HG02885 (cell line): Measurements from ENCODE around the gene METRN.

ENCODE experiments used
- ATAC-seq: cut with Tn5 transposase; IDR thresholded peaks from one replicate; pipeline ENCODE4 v1.9.1; 2021; ENCODE audit warnings: mild to moderate bottlenecking; ENCODE audit not compliant: unreplicated experiment, poor library complexity

The METRN gene

DNA sequence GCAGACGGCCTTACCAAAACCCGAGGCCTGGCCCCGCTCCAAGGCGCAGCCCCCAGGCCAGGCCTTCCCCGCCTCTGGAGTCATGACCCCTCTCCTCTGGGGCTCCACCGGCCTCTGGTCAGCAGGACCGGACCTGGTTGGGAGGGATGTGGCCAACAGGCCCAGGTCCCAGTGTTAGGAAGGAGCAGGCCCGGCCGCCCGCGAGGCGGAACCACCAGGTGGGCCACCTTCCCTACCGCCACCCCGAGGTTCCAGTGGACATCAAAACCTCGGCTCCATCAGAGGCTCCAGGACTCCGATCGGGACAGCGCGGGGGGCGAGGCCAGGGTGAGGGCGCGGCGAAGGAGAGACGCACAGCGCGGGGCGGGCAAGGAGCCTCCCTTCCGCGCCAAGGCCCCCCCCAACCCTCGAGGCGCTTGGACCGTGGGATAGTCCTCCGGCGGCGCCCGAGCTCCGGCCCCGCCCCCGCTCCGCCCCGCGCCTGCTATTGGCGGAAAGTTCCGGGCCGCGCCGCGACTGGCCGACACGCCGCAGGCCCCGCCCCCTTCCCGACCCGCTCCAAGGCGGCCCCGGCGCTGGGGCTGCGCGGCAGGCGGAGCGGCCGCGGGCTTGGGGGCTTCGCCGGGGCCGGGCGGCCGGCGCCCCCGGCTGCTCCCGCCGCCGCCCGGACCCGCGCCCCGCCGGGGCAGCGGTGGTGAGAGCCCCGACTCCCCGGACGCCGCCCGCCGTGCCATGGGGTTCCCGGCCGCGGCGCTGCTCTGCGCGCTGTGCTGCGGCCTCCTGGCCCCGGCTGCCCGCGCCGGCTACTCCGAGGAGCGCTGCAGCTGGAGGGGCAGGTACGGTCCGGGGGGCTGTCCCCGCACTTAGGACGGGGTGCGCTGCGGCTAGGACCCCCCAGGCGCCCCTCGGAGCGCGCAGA is at the start of gene METRN:
Gene METRN (plus strand): TSS at position 561 of the 919 bp plus-strand sequence. CDS start 172 bp downstream, at position 733.
- peak; percentile 81 for ATAC-seq

GRCh38 chr16:666572-666971 is 48.3 kb upstream of the METRN start:
- ATAC-seq: no peak

- ATAC-seq: no peak
Observed at GRCh38 chr16:667113-667779, 47.7 kb upstream of the METRN start.

- peak; percentile 89 for ATAC-seq
Observed at GRCh38 chr16:667780-668518, 47.0 kb upstream of the METRN start, which contains the start of gene RHOT2. RHOT2 (plus strand) TSS chr16:668132; CDS start chr16:668200, 68 bp downstream.

- no peak for ATAC-seq
Observed at GRCh38 chr16:668519-669171, 46.3 kb upstream of the METRN start.

DNA sequence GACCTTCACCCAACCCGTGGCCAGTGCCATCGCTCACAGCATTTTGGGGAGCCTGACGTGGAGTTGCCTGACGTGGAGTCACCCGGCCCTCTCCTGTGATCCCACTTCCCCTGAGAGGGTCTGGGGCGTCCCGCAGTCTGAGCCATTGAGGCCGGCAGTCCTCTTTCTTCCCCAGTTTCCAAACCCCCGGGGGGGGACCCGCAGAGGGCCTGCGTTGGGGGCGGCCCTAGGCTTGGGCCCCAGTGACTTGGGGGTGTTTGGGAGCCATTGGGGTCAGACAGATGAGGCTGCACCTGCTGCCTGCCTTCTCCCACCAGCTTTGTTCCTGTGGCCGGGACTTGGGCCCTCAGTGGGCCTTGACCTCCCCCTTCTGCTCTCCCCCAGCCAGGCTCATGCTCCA is 45.3 kb upstream of the METRN start:
- no peak for ATAC-seq

GRCh38 chr16:670485-671352 is 44.2 kb upstream of the METRN start:
- ATAC-seq: no peak

DNA sequence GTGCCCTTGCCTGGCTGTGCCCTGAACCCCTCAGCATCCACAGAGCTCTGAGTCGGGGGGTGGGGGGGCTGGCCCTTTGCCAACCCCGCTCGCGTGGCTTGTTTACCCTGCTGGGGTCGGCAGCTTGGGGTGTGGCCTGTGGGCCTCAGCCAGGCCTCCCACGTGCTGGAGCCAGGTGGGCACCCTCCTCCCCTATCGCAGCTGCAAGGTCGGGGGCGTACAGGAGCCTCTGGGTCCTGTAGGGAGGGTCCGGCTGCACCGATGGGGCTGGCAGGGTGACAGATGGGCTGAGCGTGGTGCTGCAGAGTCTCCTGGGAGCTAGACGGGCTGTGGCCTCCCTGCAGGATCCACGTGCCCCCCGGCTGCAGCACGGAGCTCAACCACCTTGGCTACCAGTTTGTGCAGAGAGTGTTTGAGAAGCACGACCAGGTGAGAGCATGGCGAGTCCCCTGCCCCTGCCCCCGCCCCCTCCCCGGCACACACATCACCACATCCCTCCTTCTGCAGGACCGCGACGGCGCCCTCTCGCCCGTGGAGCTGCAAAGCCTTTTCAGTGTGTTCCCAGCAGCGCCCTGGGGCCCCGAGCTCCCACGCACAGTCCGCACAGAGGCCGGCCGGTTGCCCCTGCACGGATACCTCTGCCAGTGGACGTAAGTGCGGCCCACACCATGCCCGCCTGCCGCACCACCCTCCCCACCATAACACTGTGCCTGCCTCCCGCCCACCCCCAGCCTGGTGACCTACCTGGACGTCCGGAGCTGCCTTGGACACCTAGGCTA is 43.4 kb upstream of the METRN start:
- ATAC-seq: no peak

GRCh38 chr16:672371-672770 is 42.5 kb upstream of the METRN start:
- no peak for ATAC-seq

DNA sequence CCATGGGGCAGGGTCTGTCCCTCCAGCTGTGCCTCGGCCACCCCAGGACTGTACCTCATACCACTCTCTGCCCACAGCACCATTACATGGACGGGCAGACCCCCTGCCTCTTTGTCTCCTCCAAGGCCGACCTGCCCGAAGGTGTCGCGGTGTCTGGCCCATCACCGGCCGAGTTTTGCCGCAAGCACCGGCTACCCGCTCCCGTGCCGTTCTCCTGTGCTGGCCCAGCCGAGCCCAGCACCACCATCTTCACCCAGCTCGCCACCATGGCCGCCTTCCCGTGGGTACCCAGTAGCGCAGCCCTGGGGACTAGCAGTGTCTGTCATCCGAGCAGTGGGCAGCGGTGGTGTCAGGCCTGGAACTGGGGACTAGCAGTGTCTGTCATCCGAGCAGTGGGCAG is 42.1 kb upstream of the METRN start:
- no peak for ATAC-seq

DNA sequence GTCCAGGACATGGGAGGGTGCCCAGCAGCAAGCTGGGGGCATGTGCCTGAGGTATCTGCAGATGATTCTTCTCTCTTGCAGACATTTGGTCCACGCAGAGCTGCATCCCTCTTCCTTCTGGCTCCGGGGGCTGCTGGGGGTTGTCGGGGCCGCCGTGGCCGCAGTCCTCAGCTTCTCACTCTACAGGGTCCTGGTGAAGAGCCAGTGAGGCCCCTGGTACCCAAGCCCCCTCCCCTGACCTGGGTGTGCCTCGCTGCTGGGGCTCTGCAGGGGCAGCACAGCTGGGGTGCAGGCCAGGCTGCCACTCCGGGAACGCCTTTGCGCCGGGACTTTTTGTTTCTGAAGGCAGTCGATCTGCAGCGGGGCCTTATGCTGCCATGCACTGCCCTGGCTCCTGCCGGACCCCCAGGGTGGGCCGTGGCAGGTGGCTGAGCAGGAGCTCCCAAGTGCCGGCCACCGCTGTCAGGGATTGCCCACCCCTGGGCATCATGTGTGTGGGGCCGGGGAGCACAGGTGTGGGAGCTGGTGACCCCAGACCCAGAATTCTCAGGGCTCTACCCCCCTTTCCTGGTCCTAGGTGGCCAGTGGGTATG is 41.4 kb upstream of the METRN start:
- ATAC-seq: no peak

DNA sequence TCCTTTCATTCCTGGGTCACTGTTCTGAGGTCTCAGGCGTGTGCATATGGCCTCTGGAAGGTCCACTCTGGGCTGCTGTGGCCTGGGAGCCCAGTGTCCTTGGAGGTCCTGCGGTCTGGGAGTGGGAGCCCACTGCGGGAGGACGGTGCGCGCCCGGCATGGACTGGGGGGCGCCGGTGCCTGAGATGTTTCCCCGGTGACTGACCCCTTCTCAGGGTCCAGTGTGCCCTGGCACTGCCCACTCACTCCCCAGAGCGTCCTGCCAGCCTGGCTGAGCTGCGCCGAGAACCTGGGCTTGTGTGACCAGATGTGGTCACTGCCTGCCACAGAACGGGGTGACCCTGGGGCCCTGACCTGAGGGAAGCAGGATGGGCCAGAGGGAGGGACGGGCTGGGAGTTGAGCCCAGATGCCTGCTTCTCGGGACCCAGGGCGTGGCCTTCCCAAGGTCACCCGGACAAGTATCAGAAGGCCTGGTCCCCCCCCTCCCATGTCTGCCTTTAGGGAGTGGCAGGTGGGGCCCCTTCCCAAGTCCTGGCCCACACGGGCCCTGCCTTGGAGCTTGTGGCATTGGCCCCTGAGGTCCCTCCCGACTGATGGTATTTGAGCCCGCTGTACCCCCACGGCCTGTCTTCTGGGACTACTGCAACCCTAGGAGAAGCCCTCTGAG is 40.6 kb upstream of the METRN start:
- ATAC-seq: no peak

DNA sequence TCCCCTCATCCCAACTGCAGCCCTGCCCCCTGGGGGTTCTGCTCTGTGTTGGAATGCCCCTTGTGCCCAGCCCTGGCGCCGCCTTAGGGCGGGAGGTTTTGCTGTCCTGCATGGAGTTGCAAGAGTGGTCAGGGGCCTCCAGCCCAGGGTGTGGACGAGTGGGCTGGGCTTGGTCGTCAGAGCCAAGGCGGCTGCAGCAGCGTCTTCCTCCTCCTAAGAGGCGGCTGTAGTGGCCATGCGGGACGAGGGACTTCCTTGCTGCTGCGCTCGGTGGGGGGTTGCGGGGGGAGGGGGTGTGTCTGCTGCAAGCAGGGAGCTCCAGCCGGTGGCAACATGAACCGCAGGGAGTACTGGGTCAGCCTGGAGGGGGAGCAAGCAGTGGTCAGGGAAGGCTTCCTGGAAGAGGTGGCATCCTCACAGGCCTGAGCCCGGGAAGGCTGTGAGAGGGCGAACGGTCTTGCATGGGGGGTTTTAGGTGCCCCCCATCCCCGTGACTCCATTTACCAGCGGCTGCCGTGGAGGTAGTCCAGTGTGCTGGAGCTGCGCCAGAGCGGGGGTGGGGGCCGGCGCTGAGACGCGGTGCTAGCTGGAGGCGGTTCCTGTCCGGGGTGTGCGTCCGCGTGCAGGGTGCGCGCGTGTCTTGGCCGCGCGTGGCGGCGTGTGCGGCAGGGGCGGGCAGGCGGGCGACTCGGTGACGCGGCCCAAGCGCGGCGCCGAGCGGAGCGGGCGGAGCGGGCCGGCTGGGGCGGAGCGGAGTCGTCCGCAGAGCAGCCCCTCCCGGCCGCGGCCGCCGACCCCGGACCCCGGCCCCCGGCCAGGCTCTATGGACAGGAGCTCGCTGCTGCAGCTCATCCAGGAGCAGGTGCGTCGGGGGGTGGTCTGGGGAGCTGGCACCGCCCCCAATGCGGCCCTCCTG is 39.7 kb upstream of the METRN start, which contains the start of gene RHBDL1:
Gene RHBDL1 (plus strand): TSS at position 704 of the 916 bp plus-strand sequence. CDS start 120 bp downstream, at position 824.
- no peak for ATAC-seq

DNA sequence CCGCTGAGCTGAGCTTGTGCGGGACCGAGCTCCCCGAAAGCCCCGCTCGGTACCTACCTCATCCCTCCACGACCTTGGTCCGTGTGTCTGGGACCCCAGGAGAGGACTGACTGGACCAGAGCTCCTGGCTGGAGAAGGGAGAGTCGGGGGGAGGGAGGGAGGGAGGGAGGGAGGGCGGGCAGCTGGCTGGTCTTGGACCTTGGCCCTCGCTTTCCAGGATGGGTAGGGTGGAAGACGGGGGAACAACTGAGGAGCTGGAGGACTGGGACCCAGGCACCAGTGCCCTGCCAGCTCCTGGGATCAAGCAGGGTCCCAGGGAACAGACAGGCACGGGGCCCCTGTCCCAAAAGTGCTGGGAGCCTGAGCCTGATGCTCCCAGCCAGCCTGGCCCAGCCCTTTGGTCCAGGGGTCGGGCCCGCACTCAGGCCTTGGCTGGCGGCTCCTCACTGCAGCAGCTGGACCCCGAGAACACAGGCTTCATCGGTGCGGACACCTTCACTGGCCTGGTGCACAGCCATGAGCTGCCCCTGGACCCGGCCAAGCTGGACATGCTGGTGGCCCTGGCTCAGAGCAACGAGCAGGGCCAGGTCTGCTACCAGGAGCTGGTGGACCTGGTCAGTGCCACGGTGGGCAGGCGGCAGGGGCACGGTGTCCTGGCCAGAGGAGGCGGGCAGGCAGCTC is 38.9 kb upstream of the METRN start:
- ATAC-seq: no peak

- no peak for ATAC-seq
Observed at GRCh38 chr16:676565-676902, 38.4 kb upstream of the METRN start.

GRCh38 chr16:676913-677312 is 38.0 kb upstream of the METRN start:
- no peak for ATAC-seq
